GM19395 (cell line): ENCODE measurements around the gene CEP72.

ENCODE experiments used
- ATAC-seq: cut with Tn5 transposase; IDR thresholded peaks from one replicate; pipeline ENCODE4 v1.9.1; 2021; ENCODE audit warnings: mild to moderate bottlenecking, moderate library complexity; ENCODE audit not compliant: unreplicated experiment

Gene CEP72

DNA sequence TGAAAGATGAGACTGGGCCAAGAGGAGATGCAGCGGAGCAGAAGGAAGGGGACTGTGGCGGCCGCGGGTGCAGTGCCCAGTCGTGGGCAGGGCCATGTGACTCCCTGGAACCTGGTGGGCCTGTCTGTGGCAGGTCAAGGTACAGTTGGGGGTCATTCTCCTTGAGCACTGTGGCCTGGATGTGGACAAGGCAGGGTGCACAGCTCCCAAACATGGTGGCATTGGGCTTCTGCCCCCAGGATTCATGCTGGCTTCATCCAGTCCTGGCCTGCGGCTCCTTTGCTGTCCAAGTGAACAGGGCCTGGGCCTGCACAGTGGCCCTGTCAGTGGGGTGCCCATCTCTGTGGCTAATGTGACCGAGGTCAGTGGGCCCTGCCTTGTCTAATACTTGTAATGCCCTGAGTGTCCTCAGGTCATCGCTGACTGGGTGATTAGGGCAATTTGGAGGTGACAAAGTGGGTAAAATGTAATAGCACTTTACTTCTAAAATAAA lies 39.9 kb downstream of the CEP72 start:
- no peak for ATAC-seq

DNA sequence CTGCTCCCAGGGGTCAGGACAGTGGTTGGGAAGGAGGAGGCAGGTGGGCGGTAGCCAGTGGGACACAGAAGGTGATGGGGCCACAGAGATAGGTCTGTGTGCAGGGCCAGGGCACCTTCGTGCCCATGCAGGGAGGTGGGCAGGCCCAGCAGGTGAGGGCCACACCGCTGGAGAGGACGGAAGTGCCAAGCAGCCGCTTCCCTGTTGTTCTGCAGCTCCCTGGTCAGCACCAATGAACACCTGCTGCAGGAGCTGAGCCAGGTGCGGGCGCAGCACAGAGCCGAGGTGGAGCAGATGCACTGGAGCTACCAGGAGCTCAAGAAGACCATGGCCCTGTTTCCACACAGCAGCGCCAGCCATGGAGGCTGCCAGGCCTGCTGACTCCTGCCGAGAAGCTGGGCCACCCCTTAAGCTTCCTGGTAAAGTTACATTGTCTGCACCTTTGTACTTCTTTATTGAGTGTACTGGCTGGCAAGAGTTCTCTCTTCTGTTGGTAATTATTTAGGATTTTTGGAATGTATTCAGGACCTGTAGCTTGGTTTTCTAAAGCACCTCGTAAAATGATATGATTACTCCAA lies 40.7 kb downstream of the CEP72 start:
- ATAC-seq = no peak

DNA sequence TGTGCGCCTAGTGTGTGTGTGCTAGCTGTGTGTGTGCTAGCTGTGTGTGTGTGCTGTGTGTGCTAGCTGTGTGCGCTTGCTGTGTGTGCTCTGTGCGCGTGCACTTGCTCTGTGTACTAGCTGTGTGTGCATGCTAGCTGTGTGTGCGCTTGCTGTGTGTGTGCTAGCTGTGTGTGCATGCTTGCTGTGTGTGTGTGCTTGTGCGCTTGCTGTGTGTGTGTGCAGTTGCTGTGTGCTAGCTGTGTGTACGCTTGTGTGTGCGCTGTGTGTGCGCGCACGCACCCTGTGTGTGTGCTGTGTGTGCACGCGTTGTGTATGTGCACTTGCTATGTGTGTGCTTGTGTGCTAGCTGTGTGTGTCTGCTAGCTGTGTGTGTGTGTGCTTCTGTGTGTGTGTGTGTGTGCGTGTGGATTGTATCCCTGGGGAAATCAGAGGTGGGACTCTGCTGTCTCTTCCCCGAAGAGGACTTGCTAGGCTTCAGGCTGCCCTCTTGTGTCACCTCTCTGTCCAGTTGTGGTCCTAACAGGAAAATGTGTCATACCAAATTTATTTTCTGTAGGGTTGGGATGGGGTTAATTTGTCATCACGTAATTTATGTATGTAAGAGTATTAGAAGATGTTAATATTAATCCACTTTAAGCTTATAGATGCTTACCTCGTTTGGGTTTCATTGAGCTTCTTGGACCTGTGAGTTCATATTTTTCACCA lies 42.1 kb downstream of the CEP72 start:
- no peak for ATAC-seq

DNA sequence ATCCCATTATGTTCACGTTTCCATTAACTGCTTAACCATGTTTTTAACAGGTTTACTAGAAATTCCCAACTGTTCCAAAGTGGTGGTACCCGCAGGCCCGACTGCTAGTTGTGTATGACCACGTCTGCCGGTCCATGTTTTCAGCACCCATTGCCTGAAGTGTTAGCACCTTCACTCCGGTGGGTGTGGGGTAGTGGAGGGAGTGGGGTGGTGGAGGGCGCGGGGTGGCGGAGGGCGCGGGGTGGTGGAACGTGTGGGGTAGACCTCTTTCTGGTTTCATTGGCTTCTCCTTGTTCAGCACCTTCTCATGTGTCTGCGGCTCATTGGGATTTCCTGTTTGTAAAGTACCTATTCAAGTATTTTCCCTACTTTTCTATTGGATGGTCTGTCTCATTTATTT lies 43.3 kb downstream of the CEP72 start:
- no peak for ATAC-seq

DNA sequence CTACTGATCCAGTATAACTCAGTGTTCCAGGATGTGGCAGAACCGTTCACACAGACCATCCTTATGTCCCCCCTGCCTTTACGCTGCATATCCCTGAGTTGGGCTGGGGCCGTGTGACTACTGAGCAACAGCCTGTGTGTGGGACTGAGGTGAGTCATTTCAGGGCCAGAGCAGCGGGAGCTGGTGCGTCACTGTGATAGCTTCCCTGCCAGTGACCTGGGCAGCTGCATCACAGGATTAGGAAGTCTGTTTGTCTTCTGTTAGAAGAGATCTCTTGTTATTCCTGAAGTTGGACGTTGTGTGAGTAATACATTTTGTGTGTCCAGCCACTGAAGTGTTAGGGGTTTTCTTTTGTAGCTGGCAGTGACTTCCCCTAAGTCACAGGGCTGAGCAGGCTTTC lies 45.4 kb downstream of the CEP72 start:
- ATAC-seq = no peak

DNA sequence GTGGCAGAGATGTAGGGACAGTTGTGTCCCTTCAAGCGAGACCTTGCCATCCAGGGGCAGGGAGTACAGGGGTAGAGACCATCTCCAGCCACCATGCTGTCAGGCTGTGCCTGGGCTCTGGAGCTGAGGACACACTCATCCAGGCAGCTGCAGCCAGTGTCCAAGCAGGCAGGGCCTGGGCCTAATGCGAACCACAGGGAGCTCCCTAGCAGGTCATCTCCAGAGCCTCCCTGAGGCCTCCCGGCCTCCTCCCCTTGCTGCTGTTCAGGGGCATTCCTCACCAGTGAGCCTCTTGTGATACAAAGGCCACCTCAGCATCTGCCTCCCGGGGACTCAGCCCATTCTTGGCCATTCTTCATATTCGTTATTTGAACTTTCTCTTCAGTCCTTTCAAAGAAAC lies 46.0 kb downstream of the CEP72 start:
- no peak for ATAC-seq

DNA sequence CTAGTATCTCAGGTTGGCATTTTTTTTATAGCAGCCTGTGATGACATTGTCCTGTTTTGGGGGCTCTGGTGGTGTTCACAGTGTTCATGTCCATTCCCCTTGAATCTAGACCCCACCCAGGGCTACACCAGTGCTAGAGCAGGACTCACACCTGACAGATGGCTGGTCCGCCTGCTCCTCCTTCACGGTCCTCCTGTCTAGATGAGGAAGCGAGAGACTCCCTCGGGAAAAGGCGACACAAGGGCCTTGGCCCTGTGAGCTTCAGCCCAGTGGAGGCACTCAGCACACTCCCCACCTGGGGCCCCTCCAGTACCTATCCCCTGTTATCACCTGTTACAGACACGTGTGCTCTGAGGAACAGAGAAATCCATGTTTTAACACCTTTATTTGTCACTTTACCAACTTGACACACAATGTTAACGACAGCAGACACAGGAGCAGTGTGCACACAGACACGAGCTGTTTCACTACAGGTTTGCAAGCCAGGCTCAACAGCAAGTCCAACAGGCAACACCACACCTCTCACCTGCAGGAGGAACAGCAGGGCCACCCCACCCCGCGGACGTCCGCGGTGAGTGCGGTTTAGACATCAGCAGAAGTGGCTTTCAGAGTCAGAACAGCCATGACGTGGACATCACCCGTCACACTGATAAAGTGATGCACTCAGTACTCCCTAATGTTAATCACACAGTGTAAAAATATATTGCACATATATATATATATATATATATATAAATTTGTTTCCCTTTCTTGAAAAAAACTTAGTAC lies 47.5 kb downstream of the CEP72 start:
- ATAC-seq = no peak

DNA sequence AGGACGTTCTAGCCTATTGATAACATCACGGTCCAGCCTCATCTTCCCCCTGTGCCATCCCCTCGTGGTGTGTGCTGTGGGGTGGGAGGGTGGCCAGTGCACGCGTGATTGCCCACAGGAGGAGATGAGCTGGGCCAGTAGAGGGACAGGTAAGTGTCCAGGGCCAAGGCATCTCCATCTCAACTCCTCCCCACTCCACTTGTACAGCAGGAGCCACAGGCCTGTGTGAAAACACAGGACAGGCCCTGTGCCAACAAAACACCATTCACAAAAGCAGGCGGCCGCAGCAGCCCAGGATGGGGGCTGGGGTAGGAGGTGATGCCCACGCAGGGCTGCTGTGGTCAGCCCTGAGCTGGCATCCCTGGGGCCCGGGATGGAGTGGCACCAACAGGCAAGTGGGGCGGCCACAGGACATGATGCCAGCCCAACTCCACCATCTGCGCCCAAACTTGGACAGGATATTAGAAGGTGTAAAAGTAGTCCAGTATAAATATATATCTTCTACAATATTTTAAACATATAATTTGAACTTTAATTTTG lies 48.4 kb downstream of the CEP72 start:
- no peak for ATAC-seq

DNA sequence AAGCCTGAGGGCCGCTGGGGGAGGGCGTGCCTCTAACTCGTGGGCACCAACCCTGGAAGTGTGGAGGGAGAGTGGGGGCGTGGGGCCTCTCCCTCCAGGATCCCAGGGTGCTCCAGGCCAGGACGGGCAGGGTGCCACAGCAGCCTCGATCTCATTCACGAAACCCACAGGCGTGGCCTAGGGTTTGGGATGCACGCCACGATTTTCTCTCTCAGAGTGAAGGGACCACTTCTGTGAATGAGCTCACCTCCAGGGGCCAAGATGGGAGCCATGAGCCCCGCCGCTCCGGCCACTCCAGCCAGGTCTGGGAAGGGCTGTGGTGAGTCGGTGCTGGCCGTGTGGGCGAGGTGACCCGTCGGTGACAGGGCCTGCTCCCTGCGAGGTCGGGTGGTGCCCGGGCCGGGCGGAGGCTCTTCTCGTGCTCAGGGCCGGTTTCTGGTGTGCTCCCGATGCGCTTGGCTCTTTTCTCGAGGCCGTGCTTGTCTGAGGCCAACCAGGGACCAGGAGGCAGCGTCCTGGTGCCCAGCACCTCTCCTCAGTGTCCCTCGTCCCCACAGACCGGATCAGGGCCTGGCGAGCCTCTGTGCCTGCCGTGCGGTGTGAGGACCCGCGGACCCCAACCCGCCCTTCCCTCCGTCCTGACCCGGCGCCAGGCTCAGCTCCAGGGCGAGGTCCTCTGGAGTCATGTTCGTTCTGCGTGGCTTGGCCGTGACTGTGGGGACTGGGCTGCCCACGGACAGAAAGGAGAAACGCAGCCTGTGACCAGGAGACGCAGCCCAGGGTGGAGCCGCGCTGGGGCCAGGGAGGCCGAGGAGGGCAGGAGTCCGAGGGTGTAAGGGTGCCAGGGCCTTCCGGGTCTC lies 50.0 kb downstream of the CEP72 start:
- ATAC-seq = no peak

DNA sequence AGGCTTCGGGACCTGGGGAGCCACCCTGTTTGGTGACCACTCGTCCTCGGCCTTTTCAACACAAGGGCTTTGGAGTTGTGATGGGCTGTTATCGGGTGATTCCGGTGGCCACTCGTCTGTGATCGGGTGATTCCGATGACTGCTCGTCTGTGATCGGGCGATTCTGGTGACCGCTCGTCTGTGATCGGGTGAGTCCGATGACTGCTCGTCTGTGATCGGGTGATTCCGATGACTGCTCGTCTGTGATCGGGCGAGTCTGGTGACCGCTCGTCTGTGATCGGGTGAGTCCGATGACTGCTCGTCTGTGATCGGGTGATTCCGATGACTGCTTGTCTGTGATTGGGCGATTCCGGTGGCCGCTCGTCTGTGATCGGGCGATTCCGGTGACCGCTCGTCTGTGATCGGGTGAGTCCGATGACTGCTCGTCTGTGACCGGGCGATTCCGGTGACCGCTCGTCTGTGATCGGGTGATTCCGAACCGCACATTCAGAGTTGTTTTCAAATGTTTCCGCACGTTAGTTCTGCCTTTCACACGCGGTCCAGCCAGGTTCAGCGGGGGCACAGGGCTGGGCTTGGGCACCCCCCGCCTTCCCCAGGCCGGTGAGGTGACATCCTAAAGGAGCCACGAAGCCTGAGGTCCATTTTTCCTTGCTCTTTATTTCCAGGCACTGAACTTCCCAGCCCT lies 50.8 kb downstream of the CEP72 start:
- ATAC-seq = no peak

DNA sequence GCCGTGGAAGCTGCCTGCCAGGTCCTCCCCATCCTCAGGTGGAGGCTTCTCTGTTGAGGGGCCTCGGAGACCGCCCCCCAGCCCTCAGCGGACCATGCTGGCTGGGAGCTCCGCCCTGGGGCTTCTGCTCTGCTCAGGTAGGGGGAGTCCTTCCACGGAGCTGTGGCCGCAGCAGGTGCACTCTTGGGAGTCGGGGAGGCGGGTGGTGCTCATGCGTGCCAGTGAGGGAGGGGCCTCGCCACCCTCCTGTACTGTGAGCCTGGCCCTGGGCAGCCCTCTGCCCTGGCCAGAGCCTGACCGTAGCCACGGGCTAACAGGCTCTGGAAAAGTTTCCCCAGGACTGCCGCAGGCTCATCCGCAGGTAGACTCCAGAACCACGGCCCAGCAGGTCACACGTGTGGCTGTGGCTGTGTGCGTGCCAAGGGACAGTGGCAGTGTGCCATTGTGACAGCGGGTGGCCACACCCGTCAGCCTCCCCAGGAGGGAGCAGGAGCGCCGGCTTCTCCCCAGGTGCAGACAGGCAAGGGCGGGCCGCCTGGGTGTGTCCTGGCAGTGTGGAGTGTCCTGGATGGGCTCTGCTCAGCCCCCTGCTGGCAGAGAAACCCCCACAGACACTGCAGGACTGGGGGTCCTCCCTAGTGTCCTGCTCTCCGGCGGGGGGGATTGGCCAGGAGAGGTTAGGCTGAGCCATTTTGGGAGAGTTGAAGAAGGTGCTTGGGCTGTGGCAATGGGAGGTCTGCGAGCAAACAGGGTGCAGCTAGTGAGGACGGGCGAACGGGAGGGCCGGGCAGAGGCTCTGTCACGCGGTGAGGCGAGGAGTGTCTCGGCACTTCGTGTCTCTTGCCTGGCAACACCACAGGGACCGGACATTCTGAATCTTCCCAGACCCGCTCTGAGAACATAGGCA lies 51.5 kb downstream of the CEP72 start:
- no peak for ATAC-seq

DNA sequence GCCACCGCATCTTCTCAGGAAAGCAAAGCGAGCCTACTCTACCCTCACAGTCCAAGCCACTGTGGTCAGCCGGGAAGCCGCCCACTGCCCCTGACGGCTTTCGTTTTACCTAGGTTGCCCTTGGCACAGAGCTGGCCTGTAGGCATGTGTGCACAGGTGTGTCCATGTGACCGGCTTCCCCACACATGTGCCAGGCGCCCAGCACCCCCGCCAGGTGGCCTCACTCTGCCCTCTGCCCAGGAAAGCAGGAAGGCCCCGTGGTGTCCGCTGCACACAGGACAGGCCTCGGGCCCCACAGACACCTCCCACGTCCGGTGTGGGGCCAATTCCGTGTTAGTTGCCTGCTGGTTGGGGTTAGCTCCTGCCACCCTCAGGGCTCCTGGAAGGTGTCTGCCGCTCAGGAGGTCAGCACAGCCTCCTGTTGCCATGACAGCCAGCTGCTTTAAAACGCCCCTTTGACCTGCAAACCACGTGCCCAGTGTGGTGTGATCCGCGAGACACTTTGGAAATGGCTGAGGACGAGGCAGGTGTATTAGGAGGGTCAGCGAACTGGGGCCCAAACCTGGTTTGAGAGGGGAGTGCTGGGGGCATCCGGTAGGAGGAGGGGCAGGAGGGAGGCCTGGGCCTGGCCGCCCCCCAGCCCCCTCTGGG lies 52.3 kb downstream of the CEP72 start:
- no peak for ATAC-seq

DNA sequence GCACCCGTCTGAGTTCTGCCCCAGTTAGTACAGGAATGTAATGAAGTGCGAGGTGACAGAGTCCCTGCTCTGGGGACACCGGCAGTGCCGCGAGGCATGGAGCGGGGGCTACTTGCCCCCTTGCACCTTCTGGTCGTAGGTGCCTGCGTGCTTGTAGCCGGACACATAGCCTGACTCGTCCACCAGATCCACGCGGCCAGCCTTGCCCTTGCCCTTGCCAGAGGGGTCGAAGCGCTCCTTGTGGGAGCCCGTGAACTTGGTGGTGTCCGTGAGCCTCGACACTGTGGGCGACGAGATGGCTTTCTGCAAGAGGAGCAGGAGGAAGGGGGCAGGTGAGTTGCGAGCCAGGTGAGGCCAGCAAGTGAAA lies 52.8 kb downstream of the CEP72 start:
- ATAC-seq = no peak

DNA sequence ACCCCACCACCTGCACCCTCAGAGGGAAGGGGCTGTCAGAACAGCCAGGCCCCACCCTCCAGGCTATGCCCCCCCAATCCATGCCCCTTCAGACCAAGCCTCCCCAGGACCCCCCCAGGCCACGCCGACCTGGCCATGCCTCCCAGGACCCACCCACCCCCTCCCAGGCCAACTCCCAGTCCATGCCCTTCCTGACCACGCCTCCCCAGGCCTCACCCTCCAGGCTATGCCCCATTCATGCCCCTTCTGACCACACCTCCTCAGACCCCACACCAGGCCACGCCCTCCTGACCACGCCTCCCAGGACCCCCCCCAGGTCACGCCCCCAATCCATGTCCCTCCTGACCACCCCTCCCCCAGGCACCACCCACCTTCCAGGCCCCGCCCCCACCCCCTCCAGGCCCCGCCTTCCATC lies 53.4 kb downstream of the CEP72 start:
- ATAC-seq = no peak

DNA sequence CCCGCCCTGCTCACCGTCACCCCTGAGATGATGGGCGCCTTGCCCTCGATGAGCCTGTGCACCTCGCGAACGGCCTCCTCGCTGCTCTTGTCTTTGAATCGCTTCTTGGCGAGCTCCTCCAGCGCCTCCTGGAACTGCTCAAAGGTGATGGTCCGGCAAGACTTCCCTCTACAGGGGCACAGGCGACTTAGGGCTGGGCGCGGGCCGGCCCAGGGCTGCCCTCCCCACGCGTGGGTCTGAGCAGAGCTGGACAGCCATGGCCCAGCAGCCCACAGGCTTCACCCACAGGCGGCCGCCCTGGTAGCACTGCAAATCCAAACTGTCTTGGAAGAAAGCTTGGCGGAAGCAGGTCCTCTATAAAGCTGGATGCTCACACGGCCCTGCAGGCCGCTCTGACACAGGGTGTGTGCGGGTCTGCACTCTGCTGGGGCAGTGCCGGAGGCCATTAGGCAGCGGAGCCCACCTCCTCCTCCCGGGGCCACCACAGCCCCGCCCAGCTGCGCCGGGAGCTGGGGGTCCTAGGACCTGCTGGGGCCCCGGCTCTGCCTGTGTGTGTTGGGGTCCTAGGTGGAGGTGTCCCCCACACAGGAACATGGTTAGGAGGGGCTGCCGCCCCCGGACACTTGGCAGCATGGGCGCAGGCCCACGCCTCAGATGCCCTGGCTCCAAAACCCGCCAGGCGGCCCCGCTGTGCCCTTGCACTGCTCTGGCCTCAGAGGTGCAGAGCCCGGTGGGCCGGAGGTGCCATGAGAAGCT lies 54.0 kb downstream of the CEP72 start:
- ATAC-seq = no peak

DNA sequence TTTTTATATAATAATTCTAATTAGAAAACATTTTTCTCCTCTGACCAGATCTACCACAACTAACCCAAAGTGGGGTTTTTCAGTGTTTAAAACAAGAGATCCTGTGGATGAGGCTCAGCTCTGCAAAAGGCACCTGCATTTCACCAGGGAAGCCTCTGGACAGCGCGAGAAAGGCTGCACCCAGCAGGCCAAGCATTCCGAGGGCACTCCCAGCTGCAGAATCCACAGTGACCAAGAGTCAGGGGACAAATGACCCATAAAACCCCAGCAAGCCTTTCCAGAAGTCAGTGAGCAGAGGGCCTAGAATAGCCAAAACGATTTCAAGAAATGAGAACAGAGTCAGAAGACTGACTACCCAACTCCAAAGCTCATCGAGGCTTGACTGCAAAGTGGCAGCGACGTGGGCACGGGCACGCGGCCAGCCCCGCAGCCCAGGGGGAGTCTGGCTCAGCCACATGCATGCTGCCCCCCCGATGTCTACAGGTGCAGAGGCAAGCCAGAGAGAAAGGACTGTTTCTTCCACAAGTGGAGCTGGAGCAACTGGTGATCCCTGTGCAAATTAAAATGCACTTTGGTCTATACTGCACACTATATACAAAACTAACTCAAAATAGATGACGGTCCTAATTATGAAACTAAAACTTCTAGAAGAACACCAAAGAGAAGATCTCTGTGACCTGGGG lies 54.8 kb downstream of the CEP72 start:
- ATAC-seq = no peak

DNA sequence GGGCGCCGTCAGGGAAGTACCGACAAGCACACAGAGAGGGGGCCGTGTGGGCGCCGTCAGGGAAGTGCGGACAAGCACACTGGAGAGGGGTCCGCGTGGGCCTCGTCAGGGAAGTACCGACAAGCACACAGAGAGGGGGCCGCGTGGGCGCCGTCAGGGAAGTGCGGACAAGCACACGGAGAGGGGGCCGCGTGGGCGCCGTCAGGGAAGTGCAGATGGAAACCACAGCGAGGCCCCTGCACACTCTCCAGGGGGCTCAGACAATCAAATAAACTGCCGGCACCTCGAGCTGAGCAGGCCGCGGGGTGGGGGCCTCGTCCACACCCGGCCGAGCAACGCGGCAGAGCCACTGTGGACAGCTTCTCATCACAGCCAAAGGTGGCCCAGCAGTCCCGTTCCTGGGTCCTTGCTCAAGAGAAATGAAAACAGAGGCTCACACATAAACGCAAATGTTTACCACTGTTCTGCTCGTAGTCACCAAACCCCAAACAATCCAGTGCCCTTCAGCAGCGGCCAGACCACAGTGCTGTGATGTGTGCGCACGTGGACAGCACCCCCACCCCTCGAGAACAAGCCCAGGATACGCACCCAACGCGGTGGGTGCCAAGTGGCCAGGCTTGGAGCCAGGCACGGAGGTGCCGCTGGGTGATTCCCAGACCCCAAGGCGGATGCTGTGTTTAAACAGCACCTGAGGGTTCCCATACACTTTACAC lies 56.3 kb downstream of the CEP72 start:
- ATAC-seq = no peak
